ENCODE measurements around the gene C8A.

The C8A gene

DNA sequence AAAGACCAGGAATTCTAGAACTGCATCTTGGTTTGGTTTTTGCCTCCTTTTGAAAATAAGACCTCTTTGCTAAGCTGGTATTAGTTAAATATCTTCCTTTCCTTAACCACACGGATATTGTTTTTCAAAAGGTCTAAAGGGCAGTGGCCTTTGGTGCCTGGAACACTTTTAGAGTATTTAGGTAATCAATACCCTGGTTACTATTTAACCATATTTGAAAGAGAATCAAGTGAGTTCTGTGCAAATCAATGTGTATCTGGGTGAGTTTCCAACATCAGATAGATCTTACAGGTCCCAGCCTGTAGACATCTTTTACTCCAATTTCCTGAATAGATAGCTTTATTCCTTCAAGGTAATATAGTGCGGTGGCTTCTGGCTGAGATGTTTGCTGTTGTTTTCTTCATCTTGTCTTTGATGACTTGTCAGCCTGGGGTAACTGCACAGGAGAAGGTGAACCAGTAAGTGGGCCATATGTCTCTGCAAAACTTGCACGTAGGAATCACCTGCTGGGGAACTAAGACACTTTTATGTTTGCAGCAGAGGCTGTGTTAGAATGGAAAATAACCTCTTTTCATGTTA lies at the start of gene C8A:
C8A (plus strand) TSS at position 277 of the 579 bp plus-strand sequence; CDS start at position 382, 105 bp downstream.
- Histone ChIP-seq H3K4me3 (no peak within 1 kb of the TSS), H3K27me3 (ENCODE audit: low read depth) (peaks cover 5% of the 10 kb centered on the region; the same call in 1 of the 2 replicates), H3K4me1 (no peaks in the 10 kb centered on the region), H3K36me3 (replicated peaks) (no peaks in the 10 kb centered on the region), H3K9me3 (no peaks in the 10 kb centered on the region)
- in situ Hi-C loops (cut with MboI; ENCODE audit: low sequenced_read_pairs), result no loop called here
- no peak for DNase-seq (ENCODE audit: low spot score in 2 of 2)

DNA sequence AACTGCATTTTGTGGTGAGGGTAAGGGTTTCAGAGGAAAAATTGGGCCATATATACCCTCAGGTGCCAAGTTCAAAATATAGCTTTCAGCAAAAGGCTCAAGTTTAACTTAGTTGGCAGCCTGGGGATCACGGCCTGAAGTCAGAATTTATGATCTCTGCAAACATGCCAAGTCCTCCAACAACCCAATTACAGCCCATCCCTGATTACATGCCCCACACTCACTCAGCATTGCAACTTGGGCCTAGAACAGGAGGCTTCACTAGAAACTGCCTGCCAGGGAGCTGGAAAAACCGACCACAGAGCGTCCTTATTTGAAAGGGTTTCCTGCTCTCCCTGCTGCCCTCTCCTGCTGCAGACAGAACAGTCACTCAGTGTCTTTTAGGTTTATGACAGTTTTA lies 47.8 kb upstream of the C8A start:
- H3K4me3 ChIP-seq, result no peak overlapping the region
- no peaks in the 10 kb centered on the region for H3K36me3 ChIP-seq (replicated peaks)
- in situ Hi-C loops (cut with MboI; ENCODE audit: low sequenced_read_pairs), result no loop called here
- no peak for DNase-seq (ENCODE audit: low spot score in 2 of 2)
- H3K9me3 ChIP-seq, result no peaks in the 10 kb centered on the region
- no peaks in the 10 kb centered on the region for H3K4me1 ChIP-seq
- H3K27me3 ChIP-seq (ENCODE audit: low read depth), result peaks cover 13% of the 10 kb centered on the region

DNA sequence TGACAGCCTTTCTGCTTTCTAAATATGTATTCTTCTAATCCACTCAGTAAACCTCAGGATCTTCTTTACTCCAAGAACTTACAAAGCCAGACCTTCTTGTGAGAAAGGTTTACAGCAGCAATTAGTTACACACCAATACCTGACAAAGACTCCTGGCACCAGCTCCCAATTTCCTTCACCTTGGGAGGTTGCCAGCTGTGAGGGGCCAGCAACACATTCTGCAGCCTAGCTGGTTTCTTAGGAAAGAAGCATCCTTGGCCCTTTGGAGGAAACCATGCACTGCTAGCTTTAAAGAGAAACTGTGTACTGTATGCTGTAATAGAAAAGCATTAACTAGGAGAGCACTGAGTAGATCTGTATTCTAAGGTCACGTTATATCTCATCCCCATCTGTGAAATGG lies 46.2 kb upstream of the C8A start:
- no peaks in the 10 kb centered on the region for H3K9me3 ChIP-seq
- H3K4me3 ChIP-seq, result no peak overlapping the region
- DNase-seq (ENCODE audit: low spot score in 2 of 2), result no peak
- no peaks in the 10 kb centered on the region for H3K4me1 ChIP-seq
- no peaks in the 10 kb centered on the region for H3K36me3 ChIP-seq (replicated peaks)
- in situ Hi-C loops (cut with MboI; ENCODE audit: low sequenced_read_pairs), result no loop called here
- H3K27me3 ChIP-seq (ENCODE audit: low read depth), result peaks cover 10% of the 10 kb centered on the region; the same call in 1 of the 2 replicates

DNA sequence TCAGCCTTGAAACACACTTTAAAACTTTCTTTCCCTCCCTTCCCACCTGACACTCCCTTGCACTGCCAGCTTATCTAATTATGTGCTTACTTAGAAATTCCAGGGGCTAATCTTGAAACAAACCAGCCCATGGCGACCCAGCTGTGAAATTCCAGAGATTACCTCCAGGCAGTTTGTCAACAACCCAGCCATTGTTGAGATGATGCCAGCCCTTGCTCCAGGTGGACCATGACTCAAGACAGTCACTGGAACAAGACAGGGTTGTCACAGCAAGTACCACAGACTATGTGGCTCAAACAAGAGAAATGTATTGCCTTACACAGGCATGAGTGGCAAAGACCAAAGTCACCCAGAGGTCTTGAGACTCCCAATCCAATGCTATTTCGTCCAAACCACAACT lies 43.3 kb upstream of the C8A start:
- Histone ChIP-seq H3K4me3 (no peak overlapping the region), H3K27me3 (ENCODE audit: low read depth) (peaks cover 10% of the 10 kb centered on the region; the same call in 1 of the 2 replicates), H3K36me3 (replicated peaks) (no peaks in the 10 kb centered on the region), H3K4me1 (no peaks in the 10 kb centered on the region), H3K9me3 (no peaks in the 10 kb centered on the region)
- DNase-seq (ENCODE audit: low spot score in 2 of 2), result no peak
- in situ Hi-C loops (cut with MboI; ENCODE audit: low sequenced_read_pairs), result no loop called here

DNA sequence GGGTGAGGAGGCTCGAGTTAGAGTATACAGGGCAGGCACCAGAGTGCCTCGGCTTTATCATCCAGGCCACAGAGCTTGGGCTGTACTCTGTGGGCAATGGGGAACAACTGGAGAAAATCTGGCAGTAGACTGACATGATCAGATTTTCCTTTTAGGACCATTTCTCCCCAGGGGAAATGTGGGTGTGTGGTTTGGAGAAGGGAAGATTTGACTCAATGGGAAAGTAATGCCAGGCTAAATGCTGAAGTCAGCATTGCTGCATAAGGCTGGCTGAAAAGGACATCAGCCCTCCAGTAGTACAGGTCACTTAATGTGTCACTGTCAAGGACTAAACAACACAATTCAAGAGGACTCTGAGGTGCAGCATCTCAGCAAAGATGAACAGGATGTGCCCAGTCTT lies 40.4 kb upstream of the C8A start:
- in situ Hi-C loops (cut with MboI; ENCODE audit: low sequenced_read_pairs), result no loop called here
- no peak overlapping the region for H3K4me3 ChIP-seq
- H3K4me1 ChIP-seq, result no peaks in the 10 kb centered on the region
- no peak for DNase-seq (ENCODE audit: low spot score in 2 of 2)
- peaks cover 16% of the 10 kb centered on the region; the same call in 1 of the 2 replicates for H3K27me3 ChIP-seq (ENCODE audit: low read depth)
- no peaks in the 10 kb centered on the region for H3K36me3 ChIP-seq (replicated peaks)
- H3K9me3 ChIP-seq, result no peaks in the 10 kb centered on the region

DNA sequence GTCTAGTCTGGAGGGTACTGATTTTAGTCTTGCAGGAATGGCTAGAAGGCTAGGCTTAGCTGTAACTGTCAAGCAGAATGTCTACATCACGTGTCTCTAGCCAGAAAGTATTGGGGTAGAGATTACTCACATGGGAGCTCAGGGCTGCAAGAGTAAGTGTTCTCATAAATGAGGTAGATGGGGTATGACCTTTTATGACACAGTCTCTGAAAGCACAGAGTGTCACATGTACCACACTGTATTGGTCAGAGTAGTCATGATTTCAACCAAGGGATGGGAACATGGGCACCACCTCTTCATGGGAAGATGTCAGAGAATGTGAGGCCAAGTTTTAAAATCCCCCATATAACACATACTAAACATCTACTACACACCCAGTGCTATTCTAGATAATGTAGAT lies 38.3 kb upstream of the C8A start:
- Histone ChIP-seq H3K27me3 (ENCODE audit: low read depth) (peaks cover 21% of the 10 kb centered on the region; the same call in 1 of the 2 replicates), H3K4me1 (no peaks in the 10 kb centered on the region), H3K9me3 (no peaks in the 10 kb centered on the region), H3K4me3 (no peak overlapping the region), H3K36me3 (replicated peaks) (no peaks in the 10 kb centered on the region)
- in situ Hi-C loops (cut with MboI; ENCODE audit: low sequenced_read_pairs), result no loop called here
- DNase-seq (ENCODE audit: low spot score in 2 of 2), result no peak

DNA sequence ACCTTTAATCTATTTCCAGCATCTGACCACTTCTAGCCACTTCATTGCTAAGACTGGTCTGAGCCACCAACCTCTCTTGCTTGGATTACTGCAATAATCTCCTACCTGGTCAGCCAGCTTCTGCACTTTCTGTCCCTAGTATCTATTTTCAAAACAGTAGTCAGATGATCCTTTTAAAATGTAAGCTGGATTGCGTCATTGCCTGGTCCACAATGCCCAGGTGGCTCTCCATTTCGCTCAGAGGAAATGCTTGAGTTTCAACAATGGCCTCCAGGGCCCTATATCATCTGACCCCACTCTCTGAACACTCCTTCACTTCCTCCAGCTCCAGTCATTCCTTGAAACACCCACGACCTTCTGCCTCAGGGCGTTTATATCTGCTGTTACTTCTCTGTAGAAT lies 37.7 kb upstream of the C8A start:
- H3K4me1 ChIP-seq, result no peaks in the 10 kb centered on the region
- no peak for DNase-seq (ENCODE audit: low spot score in 2 of 2)
- no peaks in the 10 kb centered on the region for H3K9me3 ChIP-seq
- in situ Hi-C loops (cut with MboI; ENCODE audit: low sequenced_read_pairs), result no loop called here
- no peak overlapping the region for H3K4me3 ChIP-seq
- H3K27me3 ChIP-seq (ENCODE audit: low read depth), result peaks cover 21% of the 10 kb centered on the region; the same call in 1 of the 2 replicates
- no peaks in the 10 kb centered on the region for H3K36me3 ChIP-seq (replicated peaks)

DNA sequence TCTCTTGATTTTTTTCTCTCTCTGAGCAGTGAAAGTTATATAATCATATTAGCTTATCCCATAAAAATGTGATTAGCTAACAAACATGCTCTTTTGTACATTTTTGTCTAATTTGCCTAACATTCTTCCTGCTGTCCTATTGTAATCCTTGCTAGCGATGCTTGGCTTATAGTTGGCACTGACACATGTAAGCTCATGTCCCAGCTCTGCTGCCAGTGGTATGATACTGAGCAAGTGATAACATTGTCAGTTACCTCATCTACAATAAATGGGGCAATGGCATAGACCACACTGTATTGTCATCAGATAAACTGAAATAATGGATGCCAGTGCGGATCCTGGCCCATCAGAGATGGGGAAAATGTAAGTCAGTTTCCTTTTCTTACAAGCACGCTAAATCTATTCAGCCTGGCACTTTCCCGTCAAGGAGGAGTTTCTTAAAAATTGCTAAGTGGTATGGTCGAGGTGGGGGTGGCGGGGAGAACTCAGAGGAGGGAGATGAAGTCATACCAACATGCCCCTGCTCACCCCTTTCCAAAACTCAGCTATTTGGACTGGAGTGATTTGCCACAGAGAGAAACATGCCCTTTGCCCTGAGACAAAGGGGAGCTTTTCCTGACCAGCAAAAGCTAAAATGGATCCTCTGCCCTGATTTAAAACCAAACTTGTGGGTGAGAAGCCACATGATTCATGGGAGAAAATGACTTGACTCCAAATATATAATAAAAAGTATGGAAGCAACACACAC lies 36.7 kb upstream of the C8A start:
- H3K36me3 ChIP-seq (replicated peaks), result no peaks in the 10 kb centered on the region
- H3K4me3 ChIP-seq, result no peak overlapping the region
- no peaks in the 10 kb centered on the region for H3K4me1 ChIP-seq
- H3K27me3 ChIP-seq (ENCODE audit: low read depth), result peaks cover 21% of the 10 kb centered on the region; the same call in 1 of the 2 replicates
- in situ Hi-C loops (cut with MboI; ENCODE audit: low sequenced_read_pairs), result no loop called here
- no peak for DNase-seq (ENCODE audit: low spot score in 2 of 2)
- no peaks in the 10 kb centered on the region for H3K9me3 ChIP-seq

DNA sequence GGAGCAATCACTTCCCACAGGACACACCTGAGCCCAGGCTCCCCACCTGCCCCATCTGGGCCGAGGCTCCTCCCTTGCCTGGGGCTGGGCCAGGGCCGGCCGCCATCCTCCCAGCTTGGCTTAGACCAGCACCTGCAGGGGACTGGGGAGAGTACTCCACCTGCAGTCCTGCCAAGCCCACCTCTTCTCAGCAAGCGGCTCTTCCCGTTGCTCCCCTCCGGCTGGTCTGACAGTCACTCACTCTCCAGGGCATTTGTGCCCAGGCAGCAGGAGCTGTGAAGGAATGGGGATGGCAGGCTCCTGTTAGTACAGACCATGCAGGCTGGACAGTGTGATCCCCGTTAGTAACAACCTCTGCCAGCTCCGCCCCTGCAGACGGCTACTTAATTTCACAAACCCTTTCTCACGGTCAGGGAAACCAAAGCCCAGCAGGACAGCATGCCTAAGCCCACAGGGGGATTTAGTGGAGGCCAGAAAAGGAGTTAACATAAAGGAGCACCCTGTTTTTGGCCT lies 35.2 kb upstream of the C8A start, which contains the start of gene FYB2:
FYB2 (minus strand) TSS at position 18 of the 513 bp plus-strand sequence. CDS start 114 bp downstream, outside the sequence.
- Histone ChIP-seq H3K9me3 (no peaks in the 10 kb centered on the region), H3K4me3 (no peak within 1 kb of the TSS), H3K27me3 (ENCODE audit: low read depth) (peaks cover 25% of the 10 kb centered on the region; the same call in 1 of the 2 replicates), H3K36me3 (replicated peaks) (no peaks in the 10 kb centered on the region), H3K4me1 (no peaks in the 10 kb centered on the region)
- no peak for DNase-seq (ENCODE audit: low spot score in 2 of 2)
- in situ Hi-C loops (cut with MboI; ENCODE audit: low sequenced_read_pairs), result no loop called here

DNA sequence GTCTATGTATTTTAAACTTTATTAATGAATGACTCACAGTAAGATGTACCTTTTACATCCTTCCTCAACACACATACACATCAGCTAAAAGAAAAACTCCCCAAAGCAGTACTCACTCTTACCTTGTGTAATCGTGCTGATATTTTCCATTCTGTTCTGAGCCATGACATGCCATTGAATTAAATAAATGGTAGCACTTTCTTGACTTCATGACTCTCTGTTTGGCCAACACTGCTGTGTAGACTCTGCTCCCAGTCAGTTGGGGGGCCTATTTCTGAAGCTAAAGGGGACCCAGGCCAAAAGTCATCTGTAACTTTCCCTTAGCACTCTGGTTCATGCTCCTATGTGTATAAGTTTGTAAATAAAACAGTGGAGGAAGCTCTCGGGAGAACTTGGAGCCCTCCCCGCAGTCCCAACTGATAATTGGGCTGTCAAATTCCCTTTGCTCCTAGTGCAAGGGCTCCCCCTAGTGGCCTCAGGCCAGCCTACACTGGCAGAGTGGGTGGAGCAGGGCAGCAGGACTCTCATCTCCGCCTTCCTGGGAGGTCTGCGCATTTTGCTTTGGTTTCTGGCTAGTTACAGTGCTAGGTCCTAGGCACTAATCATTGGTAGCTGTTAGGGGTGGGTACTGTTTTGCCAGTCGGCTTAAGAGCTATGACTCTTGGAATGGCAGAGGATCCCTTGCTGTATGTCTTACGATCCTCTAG lies 33.7 kb upstream of the C8A start:
- DNase-seq (ENCODE audit: low spot score in 2 of 2), result peak; percentile 51 to 89
- H3K27me3 ChIP-seq (ENCODE audit: low read depth), result peaks cover 25% of the 10 kb centered on the region; the same call in 1 of the 2 replicates
- no peaks in the 10 kb centered on the region for H3K4me1 ChIP-seq
- H3K4me3 ChIP-seq, result no peak overlapping the region
- in situ Hi-C loops (cut with MboI; ENCODE audit: low sequenced_read_pairs), result no loop called here
- no peaks in the 10 kb centered on the region for H3K9me3 ChIP-seq
- H3K36me3 ChIP-seq (replicated peaks), result no peaks in the 10 kb centered on the region

DNA sequence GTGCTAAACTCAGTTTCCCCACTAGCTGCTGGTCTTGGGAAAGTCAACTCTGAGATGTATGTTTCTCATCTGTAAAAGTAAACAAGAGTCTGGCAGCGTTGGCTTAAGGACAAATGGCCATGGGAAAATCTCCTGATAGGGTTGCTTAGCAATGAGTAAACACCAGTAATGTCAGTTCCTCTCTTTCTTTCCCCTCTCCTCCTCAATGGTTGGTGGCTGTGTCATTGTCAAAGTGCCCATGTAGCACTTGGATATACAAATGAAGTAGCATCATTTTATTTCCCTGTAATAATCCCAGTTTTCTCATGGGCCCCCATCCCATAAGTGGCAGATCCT lies 33.2 kb upstream of the C8A start:
- in situ Hi-C loops (cut with MboI; ENCODE audit: low sequenced_read_pairs), result no loop called here
- Histone ChIP-seq H3K9me3 (no peaks in the 10 kb centered on the region), H3K4me3 (no peak overlapping the region), H3K27me3 (ENCODE audit: low read depth) (peaks cover 25% of the 10 kb centered on the region; the same call in 1 of the 2 replicates), H3K36me3 (replicated peaks) (no peaks in the 10 kb centered on the region), H3K4me1 (no peaks in the 10 kb centered on the region)
- DNase-seq (ENCODE audit: low spot score in 2 of 2), result no peak

DNA sequence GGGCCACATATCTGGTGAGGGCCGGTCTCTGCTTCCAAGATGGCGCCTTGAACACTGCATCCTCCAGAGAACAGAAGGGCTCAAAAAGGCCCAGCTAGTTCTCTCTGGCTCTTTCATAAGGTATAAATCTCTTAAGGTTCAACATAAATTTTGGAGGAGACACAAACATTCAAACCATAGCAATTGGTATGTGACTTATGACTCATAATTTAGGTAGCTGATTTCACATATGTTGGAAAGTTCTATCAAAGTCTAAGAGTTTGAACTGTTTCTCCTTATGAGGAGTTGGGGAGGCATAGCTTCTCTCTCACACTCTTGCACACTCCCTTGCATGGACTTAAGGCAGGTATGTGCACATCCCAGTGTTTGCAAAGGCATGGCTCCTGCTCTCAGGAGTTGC lies 30.3 kb upstream of the C8A start:
- no peak for DNase-seq (ENCODE audit: low spot score in 2 of 2)

DNA sequence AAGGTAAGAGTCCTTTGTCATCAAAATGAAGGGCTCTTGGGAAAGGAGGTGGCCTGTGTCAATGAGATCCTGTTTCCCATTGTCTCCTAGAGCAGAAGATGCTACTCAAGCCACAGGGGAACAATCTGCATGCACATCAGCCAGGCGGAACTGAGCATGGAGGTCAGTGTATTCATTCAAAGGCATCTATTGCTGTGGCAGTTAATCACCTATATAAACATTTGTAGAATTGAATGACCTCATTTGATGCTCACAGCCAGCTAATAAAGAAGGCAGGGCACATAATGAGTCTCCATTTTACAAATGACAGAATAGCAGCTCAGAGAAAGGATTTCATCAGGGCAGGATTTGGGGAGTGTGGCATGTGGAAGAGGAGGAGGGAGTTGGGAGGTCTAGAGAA lies 29.7 kb upstream of the C8A start:
- Histone ChIP-seq H3K27me3 (ENCODE audit: low read depth) (peaks cover 12% of the 10 kb centered on the region; the same call in 1 of the 2 replicates), H3K36me3 (replicated peaks) (no peaks in the 10 kb centered on the region), H3K4me3 (no peak overlapping the region), H3K9me3 (no peaks in the 10 kb centered on the region), H3K4me1 (no peaks in the 10 kb centered on the region)
- DNase-seq (ENCODE audit: low spot score in 2 of 2), result no peak
- in situ Hi-C loops (cut with MboI; ENCODE audit: low sequenced_read_pairs), result loop anchor here (25.0 kb wide), 1 partner anchor 1187 kb away; no protein-coding TSS in a partner anchor

More for the DNA sequence above, 30.3 kb upstream of the C8A start:
- peaks cover 14% of the 10 kb centered on the region; the same call in 1 of the 2 replicates for H3K27me3 ChIP-seq (ENCODE audit: low read depth)
- H3K4me3 ChIP-seq, result no peak overlapping the region
- H3K9me3 ChIP-seq, result no peaks in the 10 kb centered on the region
- H3K4me1 ChIP-seq, result no peaks in the 10 kb centered on the region
- in situ Hi-C loops (cut with MboI; ENCODE audit: low sequenced_read_pairs), result no loop called here
- no peaks in the 10 kb centered on the region for H3K36me3 ChIP-seq (replicated peaks)

Measured in HAP-1 (cell line).